DMS79 treated with DMSO at 0.1 percent for 48 hours (cell line): Measurements from ENCODE around the gene FLNB.
"Not testable (repeated sequence)": the region's sequence is repeated elsewhere in the genome, so short reads cannot be mapped to it uniquely, and the experiment has no call there.

Source experiments
- DNase-seq: peaks from one replicate; lab custom pipeline; 2025; lab: John Stamatoyannopoulos, UW

Gene FLNB

DNA sequence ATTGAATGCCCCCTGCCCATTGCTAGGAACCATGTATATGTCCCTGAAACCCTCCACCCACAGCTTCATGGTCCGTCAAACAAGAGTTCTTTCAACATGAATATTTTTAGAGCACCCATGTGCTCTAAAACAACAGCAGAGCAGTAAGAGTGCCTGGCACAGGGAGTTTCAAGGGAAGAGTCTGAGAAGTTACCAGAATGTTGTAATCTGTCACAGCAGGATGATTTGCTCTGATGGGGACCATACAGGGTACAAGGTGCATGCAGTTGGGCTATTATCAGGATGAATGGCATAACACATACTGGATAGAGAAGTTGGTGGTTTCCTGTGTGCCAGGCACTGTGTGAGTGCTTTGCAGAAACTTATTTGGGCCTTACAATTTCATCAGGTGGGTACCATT, 27.8 kb upstream of the FLNB start:
- no peak for DNase-seq

DNA sequence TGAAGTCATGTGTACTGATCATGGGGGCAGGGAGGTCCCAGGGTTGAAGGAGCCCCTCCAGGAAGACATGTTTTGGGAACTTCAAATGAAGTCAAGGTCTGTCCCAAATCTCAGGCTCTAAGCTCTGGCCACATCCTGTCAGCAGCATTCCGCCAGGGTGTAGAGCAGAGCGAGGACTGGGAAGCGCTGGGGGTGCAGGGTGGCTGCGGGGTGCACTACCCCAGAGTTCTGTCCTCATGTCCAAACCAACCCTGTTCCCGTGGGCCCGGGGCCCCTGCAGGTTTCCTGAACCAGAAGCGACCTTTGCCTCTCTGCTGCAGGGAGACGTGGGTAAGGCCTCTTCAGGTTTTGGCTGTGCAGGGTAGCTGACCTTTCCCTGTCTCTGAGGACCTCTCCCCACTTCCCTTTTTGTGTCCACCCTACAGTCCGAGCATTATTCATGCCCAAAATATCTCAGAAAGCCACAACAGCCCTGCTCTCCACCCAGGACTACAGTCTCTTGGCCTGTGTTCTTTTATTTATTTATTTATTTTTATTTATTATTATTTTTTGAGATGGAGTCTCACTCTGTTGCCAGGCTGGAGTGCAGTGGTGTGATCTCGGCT, 26.6 kb upstream of the FLNB start:
- DNase-seq = no peak

DNA sequence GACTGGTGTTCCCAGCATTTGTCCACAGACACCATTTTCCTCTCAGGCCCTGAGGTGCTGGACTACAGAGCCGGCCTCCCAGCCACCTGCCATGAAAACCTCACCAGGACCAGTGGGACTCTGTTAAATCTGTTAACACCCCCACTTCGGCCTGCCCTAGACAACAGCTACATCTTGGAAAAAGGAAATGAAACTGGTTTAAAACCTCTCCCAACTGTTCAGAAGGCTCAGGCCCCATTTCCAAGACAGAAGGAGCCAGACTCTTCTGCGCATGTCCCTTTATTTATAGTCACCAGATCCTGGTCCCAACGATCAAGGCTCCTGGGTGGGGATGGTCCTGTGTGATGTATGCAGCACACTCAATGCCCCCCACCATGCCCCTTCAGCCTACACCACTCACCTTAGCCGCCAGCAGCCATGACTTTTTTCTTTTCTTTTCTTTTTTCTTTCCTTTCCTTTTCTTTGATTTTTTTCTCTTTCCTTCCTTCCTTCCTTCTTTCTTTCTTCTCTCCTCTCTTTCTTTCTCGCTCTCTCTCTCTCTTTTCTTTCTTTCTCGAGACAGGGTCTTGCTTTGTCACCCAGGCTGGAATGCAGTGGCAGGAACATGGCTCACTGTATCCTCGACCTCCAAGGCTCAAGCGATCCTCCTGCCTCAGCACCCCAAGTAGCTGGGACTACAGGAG, 25.5 kb upstream of the FLNB start:
- DNase-seq = no peak

DNA sequence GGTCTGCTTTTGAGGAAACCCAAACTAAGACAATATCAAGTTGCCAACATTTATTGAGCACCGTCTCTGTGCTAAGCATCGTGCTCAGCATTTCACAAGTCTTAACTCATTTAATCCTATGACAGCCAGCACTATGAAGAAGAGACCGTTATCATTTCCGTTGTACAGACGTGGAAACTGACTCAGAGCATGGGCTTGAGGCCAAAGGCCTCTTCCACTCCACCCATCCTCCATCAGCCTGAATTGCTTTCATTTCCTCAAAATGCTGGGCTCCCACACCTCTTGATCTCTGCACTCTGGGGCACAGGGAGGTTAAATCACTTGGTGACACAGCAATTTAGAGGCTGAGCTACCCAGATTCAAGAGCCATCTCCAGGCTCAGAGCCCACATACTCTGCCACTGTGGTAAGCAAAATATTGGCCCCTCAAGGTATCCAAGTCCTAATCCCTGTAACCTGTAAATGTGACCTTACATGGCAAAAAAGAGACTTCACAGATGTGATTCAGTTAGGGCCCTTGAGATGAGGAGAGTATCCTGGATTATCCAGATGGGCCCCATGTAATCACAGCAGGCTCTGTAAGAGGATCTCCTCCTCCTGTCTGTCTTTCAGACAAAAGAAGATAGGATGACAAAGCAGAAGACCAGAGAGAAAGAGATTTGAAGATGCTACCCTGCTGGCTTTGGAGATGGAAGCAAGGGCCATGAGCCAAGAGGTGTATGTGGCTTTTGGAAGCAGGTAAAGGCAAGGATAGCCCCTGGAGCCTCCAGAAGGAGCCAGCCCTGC, 24.3 kb upstream of the FLNB start:
- DNase-seq = no peak

DNA sequence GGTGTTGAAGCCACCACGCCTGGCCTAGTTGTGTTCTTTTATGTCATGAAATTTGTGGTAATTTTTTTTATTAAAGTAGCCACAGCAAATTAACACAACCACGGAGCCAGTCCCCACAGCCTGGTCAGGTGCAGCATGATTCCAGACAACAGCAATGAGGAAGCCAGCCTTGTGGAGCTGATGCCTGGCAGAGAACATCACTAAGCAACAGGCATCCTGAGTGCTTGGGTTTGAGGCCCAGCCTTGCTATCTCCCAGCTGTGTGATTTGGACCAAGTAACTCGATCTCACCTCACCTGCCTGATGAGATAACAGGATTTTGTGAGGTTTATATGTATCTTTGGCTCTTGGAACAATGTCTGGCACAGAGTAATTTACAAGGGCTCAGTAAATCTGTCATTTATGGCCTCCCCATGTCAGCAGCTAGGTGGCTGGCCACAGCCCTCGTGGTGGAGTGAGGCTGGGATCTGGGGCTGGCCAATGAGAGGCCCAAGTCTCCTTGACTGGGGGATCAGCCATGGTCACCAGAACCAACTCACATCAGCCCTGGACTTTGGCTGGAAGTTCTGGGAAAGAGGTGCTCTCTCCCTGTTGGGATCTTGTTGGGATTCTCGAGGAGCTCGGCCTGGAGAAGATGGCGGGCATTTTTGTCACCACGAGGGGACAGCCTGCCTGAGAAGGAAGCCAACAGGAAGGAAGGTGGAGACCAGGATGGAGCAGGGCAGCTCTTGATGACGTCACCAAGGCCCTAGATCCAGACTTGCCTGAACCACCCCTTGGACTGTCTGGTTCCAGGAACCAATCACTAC, 22.8 kb upstream of the FLNB start:
- DNase-seq = no peak

DNA sequence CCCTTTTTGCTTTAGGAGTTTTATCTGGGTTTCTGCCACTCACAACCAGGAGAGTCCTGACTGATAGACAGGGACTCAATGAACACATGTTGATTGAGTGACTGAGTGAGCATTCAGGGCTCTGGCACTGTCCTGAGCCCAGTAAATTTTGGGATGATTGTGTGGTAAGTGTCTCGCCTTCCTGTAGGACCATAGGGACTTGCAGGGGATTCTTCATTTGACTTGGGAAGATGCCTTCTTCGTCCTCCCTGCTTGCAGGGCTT, 22.3 kb upstream of the FLNB start:
- no peak for DNase-seq

DNA sequence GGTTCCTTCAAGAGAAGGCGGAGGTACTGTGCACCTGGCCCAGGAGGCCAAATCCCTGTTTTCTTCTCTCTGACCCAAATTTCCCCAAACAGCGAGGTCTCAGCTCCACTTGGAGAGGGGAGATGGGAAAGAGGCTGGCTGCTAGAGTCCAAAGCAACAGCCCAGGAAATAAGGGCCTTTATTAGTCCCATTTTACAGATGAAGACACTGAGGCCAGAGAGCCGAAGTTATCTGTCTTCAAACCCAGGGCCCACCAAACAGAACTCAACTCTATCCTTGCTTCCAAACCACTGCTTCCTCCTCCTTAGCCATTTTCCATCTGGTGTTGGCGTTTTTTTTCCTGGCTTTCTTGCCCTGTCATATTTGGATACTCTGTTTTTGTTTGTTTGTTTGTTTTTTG, 22.0 kb upstream of the FLNB start:
- no peak for DNase-seq

DNA sequence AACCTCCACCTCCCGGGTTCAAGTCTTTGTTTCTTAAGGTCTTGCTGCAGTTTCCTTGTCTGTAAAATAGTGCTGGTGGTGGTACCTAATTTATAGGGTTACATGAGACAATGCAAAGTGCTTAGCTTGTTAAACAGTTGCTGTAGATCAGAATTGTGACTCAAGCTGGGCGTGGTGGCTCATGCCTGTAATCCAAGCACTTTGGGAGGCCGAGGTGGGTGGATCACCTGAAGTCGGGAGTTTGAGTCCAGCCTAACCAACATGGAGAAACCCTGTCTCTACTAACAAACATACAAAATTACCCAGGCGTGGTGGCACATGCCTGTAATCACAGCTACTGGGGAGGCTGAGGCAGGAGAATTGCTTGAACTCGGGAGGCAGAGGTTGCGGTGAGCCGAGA, 19.0 kb upstream of the FLNB start:
- not testable (repeated sequence) for DNase-seq

DNA sequence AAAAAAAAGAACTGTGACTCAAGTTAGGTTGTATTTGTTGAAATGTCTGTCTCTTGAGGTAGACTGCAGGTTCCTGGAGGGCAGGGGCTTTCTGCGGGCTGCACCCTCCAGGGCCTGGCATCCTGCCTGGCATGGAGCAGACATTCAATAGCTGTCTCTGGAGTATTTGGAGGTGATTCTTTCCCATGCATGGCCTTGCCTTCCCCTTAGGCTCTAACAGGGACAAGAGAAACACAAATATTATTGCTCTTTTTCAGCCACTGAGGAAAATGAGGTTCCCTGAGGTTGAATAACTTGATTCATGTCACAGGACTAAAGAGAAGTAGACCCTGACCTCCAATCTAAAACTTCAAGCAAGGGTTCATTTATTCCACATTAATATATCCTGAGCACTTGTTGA, 18.6 kb upstream of the FLNB start:
- no peak for DNase-seq

DNA sequence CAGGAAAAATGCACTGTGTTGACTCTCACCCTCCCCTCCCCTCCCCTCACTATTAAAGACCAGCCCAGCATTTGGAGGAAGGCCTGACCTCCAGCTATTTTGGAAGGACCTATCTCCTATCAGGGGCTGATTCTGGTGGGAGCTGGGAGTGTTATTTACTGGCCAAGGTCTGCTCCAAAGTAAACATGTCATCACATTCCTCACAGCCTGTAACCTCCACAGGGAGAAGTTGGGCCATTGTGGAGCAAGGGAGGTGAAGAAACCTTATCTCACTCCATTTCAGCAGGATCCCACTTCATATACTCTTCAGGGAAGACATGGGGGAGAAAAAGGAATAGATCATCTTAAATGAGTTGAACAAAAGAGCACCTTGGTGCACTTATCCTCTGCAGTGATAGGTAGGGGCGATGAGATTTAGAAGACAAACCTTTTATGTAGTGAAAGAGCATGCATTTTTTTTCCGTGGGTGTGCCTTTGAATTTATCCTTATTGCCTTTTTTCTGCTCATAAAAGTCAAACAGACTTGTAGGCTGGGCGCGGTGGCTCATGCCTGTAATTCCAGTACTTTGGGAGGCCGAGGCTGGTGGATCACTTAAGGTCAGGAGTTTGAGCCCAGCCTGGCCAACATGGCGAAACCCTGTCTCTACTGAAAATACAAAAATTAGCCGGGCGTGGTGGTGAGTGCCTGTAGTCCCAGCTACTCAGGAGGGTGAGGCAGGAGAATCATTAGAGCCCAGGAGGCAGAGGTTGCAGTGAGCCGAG, 15.6 kb upstream of the FLNB start:
- no peak for DNase-seq

DNA sequence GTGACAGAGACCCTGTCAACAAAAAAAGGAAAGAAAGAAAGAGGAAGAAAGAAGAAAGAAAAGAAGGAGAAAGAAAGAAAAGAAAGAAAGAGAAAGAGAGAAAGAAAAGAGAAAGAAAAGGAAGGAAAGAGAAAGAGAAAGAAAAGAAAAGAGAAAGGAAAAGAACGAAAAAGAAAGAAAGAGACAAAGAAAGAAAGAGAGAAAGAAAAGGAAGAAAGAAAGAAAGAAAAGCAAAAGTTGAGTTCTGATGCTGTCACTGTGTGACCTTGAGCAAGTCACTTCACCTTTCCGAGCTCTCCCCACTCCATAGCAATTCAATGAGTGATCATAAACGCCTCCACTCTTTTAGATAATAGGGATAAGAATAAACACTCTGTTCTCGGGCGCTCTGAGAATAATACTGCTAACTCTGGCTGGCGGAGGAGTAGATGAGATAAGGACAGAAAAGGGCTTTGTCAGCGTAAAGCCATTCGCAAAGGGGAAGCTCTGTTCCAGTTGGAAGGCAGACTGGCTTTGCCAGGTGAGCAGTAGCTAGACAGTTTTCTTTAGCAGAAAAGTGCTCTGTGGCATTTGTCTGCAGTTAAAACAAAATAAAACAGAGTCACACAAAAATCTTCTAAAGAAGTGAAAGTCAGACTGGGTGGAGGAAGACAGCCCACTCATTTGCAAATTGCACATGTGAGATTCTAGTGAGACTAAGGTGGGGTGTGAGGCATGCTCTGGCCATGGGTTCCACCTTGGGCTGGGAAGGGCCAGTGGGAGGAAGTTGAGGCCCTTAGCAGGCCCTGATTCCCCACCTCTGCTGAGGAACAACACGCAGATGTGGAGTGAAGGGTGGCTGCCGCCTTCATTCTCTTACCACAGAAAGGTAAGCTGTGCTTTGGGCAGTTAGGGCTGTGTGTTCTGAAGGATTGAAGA, 9.6 kb upstream of the FLNB start:
- DNase-seq = no peak

DNA sequence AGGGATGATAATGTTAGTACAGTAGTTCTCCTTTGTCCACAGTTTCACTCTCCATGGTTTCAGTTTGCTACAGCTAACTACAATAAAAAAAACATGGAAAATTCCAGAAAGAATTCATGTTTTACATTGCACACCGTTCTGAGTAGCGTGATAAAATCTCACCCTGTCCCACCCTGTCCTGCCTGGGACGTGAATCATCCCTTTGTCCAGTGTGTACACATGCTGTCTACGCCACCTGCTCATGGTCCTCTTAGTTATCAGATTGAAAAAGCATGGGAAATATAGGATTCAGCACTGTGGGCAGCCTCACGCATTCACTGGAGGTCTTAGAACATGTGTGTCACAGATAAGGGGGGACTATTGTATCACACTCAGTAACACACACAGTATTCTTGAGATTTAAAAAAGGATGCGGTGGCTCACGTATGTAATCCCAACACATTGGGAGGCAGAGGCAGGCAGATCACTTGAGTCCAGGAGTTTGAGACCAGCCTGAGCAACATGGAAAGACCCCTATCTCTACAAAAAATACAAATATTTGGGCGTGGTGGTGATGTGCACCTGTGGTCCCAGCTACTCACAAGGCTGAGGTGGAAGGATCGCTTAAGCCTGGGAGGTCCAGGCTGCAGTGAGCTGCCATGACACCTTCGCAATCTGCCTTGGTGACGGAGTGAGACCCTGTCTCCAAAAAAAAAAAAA, 8.7 kb upstream of the FLNB start:
- DNase-seq = no peak

DNA sequence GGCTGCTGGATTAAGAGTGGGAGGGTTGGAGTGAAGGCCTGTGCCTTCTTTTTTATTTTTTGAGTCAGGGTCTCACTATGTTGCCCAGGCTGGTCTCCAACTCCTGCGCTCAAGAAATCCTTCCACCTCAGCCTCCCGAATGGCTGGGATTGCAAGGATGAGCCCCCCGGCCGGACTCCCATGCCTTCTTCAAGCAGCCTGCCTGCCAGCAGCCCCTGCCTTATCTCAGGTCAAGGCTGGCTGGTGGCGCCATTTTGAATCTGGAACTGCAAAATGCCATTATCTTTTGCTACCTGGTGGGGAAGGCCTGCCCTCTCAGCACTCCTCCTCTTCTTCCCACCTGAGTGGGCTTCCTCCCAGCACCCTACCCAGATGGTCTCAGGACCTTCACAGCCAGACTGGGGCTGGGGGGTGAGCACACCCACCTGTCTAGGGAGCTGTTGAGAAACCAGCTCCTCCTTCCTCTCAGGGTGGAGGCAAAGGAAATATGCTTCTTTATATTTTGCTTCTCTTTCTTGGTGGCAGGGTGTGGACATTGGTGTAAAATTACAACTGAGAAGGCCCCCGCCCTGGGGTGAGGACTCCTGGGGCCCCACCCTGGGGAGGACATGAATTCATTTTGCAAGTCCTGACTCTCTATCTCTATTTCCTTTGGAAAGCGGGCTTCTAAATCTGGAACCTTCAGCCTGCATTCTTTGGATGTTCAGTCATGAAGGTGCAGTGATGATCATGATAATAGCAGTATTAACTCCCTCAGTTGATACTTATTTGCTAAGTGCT, 7.7 kb upstream of the FLNB start:
- DNase-seq = no peak

DNA sequence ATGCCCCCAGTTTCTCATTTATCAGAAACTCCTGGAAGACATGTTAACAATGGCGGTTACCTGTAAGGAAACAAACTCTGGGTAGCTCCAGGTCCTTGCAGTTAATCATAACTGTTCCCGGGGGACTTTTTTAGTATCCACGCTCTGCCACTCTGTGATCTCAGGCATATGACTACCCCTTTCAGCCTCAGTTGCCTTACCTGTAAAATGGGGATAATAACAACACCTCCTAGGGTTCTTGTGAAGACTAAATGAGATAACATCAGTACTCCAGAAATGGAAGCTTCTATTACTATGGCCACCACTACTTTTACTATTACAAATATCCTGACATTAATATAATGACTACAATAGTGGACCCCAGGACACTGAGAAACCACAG, 7.1 kb upstream of the FLNB start:
- no peak for DNase-seq

DNA sequence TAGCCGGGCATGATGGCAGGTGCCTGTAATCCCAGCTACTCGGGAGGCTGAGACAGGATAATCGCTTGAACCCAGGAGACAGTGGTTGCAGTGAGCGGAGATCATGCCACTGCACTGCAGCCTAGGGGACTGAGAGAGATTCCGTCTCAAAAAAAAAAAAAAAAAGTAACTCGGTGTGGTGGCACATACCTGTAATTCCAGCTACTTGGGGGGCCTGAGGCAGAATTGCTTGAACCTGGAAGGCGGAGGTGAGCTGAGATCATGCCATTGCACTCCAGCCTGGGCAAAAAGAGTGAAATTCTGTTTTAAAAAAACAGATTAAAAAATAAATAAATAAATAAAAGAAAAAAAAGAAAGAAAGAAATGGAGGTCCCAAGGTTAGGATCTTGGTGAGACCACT, 6.2 kb upstream of the FLNB start:
- DNase-seq = no peak

DNA sequence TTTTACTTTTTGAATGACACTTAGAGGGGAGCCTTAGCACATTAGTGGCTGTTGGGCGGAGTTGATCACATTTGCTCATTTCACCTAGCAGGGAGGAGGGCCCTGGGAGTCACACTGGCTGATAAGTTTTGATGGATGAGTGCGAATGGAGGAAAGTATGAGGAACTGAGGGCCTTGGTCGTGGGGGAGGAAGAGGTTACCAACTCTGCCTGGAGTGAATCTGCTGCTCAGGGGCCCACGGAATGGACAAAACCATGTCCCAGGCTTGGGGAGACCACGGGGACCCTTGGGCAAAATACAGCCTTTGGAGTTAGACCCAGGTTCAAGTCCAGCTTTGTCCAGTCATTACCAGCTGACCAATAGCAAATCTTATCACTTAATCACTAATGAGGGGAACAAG, 5.1 kb upstream of the FLNB start:
- DNase-seq = no peak

DNA sequence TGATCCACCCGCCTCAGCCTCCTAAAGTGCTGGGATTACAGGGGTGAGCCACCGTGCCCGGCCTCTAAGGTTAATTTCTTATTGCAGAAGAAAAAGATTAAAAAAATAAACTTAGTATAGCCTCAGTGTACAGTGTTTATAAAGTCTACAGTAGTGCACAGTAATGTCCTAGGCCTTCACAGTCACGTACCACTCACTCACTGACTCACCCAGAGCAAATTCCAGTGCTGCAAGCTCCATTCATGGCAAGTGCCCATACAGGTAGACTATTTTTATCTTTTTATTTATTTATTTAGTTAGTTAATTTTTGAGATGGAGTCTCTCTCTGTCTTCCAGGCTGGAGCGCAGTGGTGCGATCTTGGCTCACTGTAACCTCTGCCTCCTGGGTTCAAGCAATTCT, 3.2 kb upstream of the FLNB start:
- no peak for DNase-seq

DNA sequence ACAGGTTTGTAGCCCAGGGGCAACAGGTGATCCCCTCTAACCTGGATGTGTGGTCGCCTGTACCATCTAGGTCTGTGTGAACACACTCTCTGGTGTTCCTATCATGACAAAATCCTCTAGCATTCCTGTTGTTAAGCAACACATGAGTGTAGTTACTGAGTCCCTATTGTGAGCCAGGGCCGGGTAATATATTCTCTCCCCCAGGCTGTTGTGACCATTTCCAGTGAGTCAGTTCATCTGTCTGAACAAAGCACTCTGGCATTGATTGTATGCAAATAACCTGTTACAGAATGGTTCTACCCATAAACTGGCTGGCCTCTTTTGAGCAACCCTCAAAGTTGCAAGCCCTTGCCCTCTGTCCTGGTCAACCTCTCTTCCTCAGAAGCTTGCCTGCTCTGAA, 2.6 kb upstream of the FLNB start:
- no peak for DNase-seq

DNA sequence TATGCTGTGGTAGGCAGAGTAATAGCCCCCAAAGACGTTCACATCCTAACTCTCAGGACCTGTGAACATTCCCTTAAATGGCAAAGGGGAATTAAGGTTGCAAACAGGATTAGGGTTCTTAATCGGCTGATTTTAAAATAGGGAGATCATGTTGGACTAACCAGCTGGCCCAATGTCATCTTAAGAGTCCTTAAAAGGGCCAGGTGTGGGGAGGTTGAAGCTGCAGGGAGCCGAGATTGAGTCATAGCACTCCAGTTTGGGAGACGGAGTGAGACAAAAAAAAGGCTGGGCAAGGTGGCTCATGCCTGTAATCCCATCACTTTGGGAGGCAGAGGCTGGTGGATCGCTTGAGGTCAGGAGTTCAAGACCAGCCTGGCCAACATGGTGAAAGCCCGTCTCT, 1.6 kb upstream of the FLNB start:
- no peak for DNase-seq
